HEK293T (cell line): ENCODE data around the gene WBP2.
"Not testable (repeated sequence)": the region's sequence is repeated elsewhere in the genome, so short reads cannot be mapped to it uniquely, and the experiment has no call there.

Experiments used
- CTCF ChIA-PET: fragments of 350-600 bp; formaldehyde crosslinking; extraction: SDS; loops from one replicate; lab custom pipeline; 2021; ENCODE audit warnings: antibody characterized with exemption, inconsistent platforms; lab: Yijun Ruan, JAX
- POLR2A ChIA-PET: fragments of 350-600 bp; formaldehyde crosslinking; extraction: SDS; loops from one replicate; lab custom pipeline; 2020; ENCODE audit warnings: antibody characterized with exemption, inconsistent platforms; lab: Yijun Ruan, JAX
- DNase-seq: peaks from one replicate; pipeline ENCODE4 v3.0.0; 2012; ENCODE audit warnings: mixed read lengths; ENCODE audit errors: extremely low spot score
- ARNT ChIP-seq: fragments of 450-650 bp; IDR thresholded peaks from 2 replicates; pipeline ENCODE4 v1.6.1; 2017; ENCODE audit warnings: mild to moderate bottlenecking
- BHLHE40 ChIP-seq: fragments of 450-650 bp; IDR thresholded peaks from 2 replicates; pipeline ENCODE4 v1.6.1; 2016; ENCODE audit warnings: mild to moderate bottlenecking, moderate library complexity, borderline replicate concordance
- CTBP1 ChIP-seq: fragments of 450-650 bp; IDR thresholded peaks from 2 replicates; pipeline ENCODE4 v1.6.1; 2016; ENCODE audit warnings: borderline replicate concordance
- ELF4 ChIP-seq: fragments of 450-650 bp; IDR thresholded peaks from 2 replicates; pipeline ENCODE4 v1.6.1; 2017; ENCODE audit warnings: antibody characterized with exemption
- FOXA1 ChIP-seq: fragments of 450-650 bp; IDR thresholded peaks from 2 replicates; pipeline ENCODE4 v1.6.1; 2016; ENCODE audit warnings: mild to moderate bottlenecking
- FOXK2 ChIP-seq: fragments of 450-650 bp; IDR thresholded peaks from 2 replicates; pipeline ENCODE4 v1.6.1; 2016; ENCODE audit warnings: mild to moderate bottlenecking
- FOXM1 ChIP-seq: fragments of 450-650 bp; IDR thresholded peaks from 2 replicates; pipeline ENCODE4 v1.6.1; 2017; ENCODE audit warnings: mild to moderate bottlenecking, borderline replicate concordance
- HDGF ChIP-seq: fragments of 450-650 bp; IDR thresholded peaks from 2 replicates; pipeline ENCODE4 v1.6.1; 2017; ENCODE audit warnings: antibody characterized with exemption, borderline replicate concordance
- L3MBTL2 ChIP-seq: fragments of 450-650 bp; conservative IDR thresholded peaks from 2 replicates; pipeline ENCODE4 v1.6.1; 2016; ENCODE audit warnings: mild to moderate bottlenecking
- LEF1 ChIP-seq: fragments of 450-650 bp; IDR thresholded peaks from 2 replicates; pipeline ENCODE4 v1.6.1; 2017; ENCODE audit warnings: mild to moderate bottlenecking, borderline replicate concordance
- NFRKB ChIP-seq: fragments of 450-650 bp; IDR thresholded peaks from 2 replicates; pipeline ENCODE4 v1.6.1; 2016; ENCODE audit warnings: mild to moderate bottlenecking, moderate library complexity
- SP1 ChIP-seq: fragments of 450-650 bp; IDR thresholded peaks from 2 replicates; pipeline ENCODE4 v1.6.1; 2017
- SUZ12 ChIP-seq: fragments of 450-650 bp; IDR thresholded peaks from 2 replicates; pipeline ENCODE4 v1.6.1; 2016; ENCODE audit warnings: mild to moderate bottlenecking
- TARDBP ChIP-seq: fragments of 450-650 bp; IDR thresholded peaks from 2 replicates; pipeline ENCODE4 v1.6.1; 2016
- ZNF384 ChIP-seq: fragments of 450-650 bp; IDR thresholded peaks from 2 replicates; pipeline ENCODE4 v1.6.1; 2016
- TF ChIP-seq, protein P1 (sequence below): fragments of 450-650 bp; IDR thresholded peaks from 2 replicates; pipeline ENCODE4 v1.6.1; 2016

WBP2 gene

DNA sequence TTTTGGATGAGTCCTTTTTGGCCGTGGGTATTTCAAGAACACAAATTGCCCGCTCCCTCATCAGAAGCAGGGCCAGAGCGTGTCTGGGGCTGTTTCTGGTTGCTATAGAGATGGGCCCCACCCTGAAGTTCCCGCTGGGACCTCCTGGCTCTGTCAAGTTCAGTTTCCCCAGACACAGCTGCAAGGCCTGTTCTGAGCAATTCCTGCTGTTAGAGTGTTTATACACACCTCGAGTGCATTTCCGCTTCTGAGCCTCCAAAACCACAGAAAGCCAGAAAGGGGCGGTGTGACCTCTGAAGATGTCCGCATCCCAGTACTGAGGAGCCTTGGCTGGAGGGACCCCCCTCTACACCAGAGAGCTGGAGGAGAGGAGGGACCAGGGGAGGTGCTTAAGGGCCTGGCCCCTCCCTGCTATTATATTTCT is 9.3 kb upstream of the WBP2 start:
- no peak for DNase-seq
- TF ChIP-seq ARNT (no peak), L3MBTL2 (no peak), ZNF384 (no peak), HDGF (no peak), ELF4 (no peak), FOXA1 (no peak), FOXK2 (no peak), LEF1 (no peak), BHLHE40 (no peak), CTBP1 (no peak), SP1 (no peak), FOXM1 (no peak), TARDBP (no peak), SUZ12 (no peak), NFRKB (no peak)
- TF ChIP-seq, protein P1, sequence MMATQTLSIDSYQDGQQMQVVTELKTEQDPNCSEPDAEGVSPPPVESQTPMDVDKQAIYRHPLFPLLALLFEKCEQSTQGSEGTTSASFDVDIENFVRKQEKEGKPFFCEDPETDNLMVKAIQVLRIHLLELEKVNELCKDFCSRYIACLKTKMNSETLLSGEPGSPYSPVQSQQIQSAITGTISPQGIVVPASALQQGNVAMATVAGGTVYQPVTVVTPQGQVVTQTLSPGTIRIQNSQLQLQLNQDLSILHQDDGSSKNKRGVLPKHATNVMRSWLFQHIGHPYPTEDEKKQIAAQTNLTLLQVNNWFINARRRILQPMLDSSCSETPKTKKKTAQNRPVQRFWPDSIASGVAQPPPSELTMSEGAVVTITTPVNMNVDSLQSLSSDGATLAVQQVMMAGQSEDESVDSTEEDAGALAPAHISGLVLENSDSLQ = no peak
- ChIA-PET POLR2A (interaction anchor here (0.8 to 2.4 kb wide), 3 partner anchors 9 to 85 kb away, joined by 3 to 6 read pairs (median 4); partner anchors contain the start of gene WBP2), CTCF (interaction anchor here (0.6 kb wide), 2 partner anchors 117 to 372 kb away, joined by 3 read pairs; no protein-coding TSS in a partner anchor)

DNA sequence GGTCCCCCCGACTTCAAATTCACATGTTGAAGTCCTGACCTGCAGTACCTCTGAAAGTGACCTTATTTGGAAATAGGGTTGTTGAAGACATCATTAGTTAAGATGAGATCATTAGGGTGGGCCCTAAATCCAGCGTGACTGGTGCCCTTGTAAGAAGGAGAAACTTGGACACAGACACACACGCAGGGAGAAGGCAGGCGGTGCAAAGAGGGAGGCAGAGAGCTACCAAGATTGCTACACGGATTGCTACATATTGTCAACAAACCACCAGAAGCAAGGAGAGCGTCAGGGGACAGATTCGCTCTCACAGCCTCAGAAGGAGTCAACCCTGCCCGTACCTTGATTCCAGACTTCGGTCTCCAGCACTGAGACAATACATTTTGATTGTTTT is 6.8 kb upstream of the WBP2 start:
- TF ChIP-seq FOXK2 (no peak), HDGF (no peak), TARDBP (no peak), L3MBTL2 (no peak), ZNF384 (no peak), ARNT (no peak), NFRKB (no peak), BHLHE40 (no peak), CTBP1 (no peak), SUZ12 (no peak)
- TF ChIP-seq, protein P1 = no peak
- ChIA-PET CTCF (interaction anchor here (1.1 to 2.6 kb wide), 7 partner anchors 11 to 65 kb away, joined by 4 to 33 read pairs (median 10); partner anchors contain the start of gene TRIM47), POLR2A (interaction anchor here (0.6 kb wide), 1 partner anchor 254 kb away, joined by 3 read pairs; no protein-coding TSS in a partner anchor)
- no peak for DNase-seq

DNA sequence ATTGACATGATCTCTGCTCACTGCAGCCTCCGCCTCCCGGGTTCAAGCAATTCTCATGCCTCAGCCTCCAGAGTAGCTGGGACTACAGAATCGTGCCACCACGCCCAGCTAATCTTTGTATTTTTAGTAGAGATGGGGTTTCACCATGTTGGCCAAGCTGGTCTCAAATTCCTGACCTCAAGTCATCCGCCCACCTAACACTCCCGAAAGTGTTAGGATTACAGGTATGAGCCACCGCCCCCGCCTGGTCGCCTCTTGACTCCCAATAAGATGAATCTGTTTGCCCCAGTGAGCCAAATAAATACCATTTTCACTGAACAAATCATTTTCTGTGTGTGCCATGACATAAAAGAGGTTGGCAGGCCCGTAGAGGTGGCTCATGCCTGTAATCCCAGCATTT is 4.2 kb upstream of the WBP2 start:
- CTCF ChIA-PET = interaction anchor here (0.9 to 1.4 kb wide), 2 partner anchors 13 to 76 kb away, joined by 3 to 4 read pairs; no protein-coding TSS in a partner anchor
- DNase-seq, POLR2A ChIA-PET: not testable (repeated sequence)

DNA sequence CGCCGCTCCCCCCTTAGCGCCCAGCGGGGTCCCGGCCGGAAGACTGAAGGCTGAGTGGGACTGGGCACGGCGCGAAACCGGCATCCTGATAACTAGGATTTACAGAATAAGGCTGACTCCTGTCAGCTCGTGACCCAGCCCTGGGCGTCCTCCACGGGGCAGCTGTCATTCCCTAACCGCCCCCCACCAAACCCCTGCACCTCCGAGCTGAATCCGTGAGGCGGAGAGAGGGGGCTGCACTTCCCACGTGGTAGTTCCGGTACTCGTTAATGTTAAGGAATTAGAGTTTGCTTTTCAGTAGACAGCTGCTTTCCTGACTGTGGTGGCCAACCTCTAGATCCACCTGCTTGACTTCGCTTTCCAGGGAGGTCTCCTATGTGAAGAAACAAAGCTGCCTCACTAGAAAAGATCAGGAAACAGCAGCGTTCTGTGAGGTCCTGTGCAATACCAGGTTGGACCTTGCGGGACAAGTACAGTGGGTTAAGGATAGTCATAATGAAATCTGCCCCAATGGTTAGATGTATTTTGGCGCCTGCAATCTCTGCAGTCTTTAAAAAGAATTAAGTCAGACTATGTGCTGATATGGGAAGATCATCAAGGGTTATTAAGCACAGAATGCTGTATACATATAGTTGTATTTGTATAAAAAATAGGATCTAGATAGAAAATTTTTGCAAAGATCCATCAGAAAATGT is 1.1 kb upstream of the WBP2 start:
- peak; percentile 73 for DNase-seq
- peak; percentile 49; the same call in 1 of the 2 replicates for TF ChIP-seq L3MBTL2
- TF ChIP-seq, protein P1 = no peak
- POLR2A ChIA-PET = interaction anchor here (0.6 to 3.3 kb wide), 27 partner anchors 10 to 248 kb away, joined by 3 to 39 read pairs (median 6); partner anchors contain the start of genes FBF1, GALK1, MRPL38 and TRIM47
- CTCF ChIA-PET = interaction anchor here (0.6 to 2.0 kb wide), 9 partner anchors 11 to 389 kb away, joined by 3 to 13 read pairs (median 3); partner anchors contain the start of gene TRIM65

DNA sequence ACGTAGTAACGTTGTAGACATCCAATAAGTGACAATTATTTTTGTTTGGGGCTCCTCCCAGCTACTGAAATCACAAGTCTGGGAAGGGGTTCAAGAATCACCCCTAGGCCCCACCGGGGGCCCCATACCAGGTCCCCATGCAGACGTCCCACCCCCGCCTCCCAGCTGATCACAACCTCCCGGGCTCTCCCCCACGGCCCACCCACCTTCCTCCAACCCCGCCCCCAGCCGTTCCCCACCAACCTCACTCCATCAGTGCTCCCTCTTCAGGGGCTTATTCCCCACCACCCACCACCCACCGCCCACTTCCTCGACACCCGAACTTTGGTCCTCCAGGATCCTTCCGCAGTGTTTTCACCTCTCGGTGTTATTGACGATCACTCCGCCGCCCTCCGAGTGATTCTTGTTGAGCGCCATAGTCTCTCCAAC is 240 bp downstream of the WBP2 start:
- POLR2A ChIA-PET = interaction anchor here (0.5 to 3.3 kb wide), 39 partner anchors 9 to 872 kb away, joined by 3 to 39 read pairs (median 5); partner anchors contain the start of genes CDK3, FBF1, GALK1 and MRPL38

More for the DNA sequence above, 240 bp downstream of the WBP2 start:
- TF ChIP-seq TARDBP (no peak), ARNT (no peak), SUZ12 (no peak), FOXK2 (no peak), LEF1 (no peak), NFRKB (no peak), FOXA1 (no peak), FOXM1 (no peak), ELF4 (no peak), HDGF (no peak), CTBP1 (no peak), L3MBTL2 (no peak), BHLHE40 (no peak), SP1 (no peak)
- TF ChIP-seq, protein P1 = no peak
- CTCF ChIA-PET = interaction anchor here (0.6 to 2.0 kb wide), 9 partner anchors 9 to 150 kb away, joined by 3 to 13 read pairs (median 4); no protein-coding TSS in a partner anchor
- DNase-seq = peak; percentile 46
